ENCODE results near the gene AP3S2.

DNA sequence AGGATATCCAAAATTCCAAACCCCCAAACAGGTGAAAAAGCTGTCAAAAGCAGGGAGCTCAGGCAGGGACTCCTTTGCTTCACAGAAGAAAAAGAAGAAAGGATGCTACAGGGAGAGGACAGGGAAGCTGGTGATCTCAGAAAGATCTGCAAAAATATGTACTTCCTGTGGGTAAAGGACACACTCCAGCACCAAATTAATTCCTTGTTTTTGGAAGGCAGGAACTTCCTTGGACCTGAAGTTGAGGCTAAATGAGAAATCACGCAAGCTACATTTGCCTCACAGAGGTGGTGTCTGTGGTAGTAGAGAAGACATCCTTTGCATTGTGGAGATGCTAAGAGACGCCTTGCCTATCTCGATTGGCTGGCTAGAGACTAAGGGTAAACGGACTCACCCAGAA is 52.5 kb downstream of the AP3S2 start:
- TF ChIP-seq, protein P1, sequence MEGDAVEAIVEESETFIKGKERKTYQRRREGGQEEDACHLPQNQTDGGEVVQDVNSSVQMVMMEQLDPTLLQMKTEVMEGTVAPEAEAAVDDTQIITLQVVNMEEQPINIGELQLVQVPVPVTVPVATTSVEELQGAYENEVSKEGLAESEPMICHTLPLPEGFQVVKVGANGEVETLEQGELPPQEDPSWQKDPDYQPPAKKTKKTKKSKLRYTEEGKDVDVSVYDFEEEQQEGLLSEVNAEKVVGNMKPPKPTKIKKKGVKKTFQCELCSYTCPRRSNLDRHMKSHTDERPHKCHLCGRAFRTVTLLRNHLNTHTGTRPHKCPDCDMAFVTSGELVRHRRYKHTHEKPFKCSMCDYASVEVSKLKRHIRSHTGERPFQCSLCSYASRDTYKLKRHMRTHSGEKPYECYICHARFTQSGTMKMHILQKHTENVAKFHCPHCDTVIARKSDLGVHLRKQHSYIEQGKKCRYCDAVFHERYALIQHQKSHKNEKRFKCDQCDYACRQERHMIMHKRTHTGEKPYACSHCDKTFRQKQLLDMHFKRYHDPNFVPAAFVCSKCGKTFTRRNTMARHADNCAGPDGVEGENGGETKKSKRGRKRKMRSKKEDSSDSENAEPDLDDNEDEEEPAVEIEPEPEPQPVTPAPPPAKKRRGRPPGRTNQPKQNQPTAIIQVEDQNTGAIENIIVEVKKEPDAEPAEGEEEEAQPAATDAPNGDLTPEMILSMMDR (IDR thresholded peaks at IDR 0.05): no peak
- no peak for TF ChIP-seq POLR2A (IDR thresholded peaks at IDR 0.05)
